GM12864 (cell line): Measurements from ENCODE around the gene ATIC.

ENCODE experiments used
- DNase-seq: peaks from one replicate; pipeline ENCODE4 v3.0.0-alpha.2; 2011; ENCODE audit warnings: low read depth
- H3K4me3 ChIP-seq: 2 replicates; pipeline ENCODE4 v1.5.1; 2011; ENCODE audit warnings: mild to moderate bottlenecking, low read depth, low read length, control low read depth
- CTCF ChIP-seq: IDR thresholded peaks from 2 replicates; pipeline ENCODE4 v1.5.1; 2011; ENCODE audit warnings: low read depth, mild to moderate bottlenecking, moderate library complexity, low read length, control low read depth, inconsistent platforms; ENCODE audit errors: missing control alignments

ATIC gene

GRCh38 chr2:215388002-215388728 lies 76.3 kb downstream of the ATIC start:
- no peak overlapping the region for H3K4me3 ChIP-seq
- DNase-seq: no peak
- no peak for TF ChIP-seq CTCF

- no peak for DNase-seq
- H3K4me3 ChIP-seq: no peak overlapping the region
- no peak for TF ChIP-seq CTCF
Measured at GRCh38 chr2:215390550-215390913, 78.7 kb downstream of the ATIC start.

- no peak overlapping the region for H3K4me3 ChIP-seq
- no peak for DNase-seq
- no peak for TF ChIP-seq CTCF
Measured at GRCh38 chr2:215391531-215391930, 79.7 kb downstream of the ATIC start.

GRCh38 chr2:215392164-215392563 lies 80.3 kb downstream of the ATIC start:
- no peak overlapping the region for H3K4me3 ChIP-seq
- no peak for DNase-seq
- TF ChIP-seq CTCF: no peak

- DNase-seq: no peak
- H3K4me3 ChIP-seq: no peak overlapping the region
- TF ChIP-seq CTCF: no peak
Measured at GRCh38 chr2:215392687-215393270, 80.9 kb downstream of the ATIC start.

GRCh38 chr2:215394102-215394805 lies 82.4 kb downstream of the ATIC start:
- no peak for TF ChIP-seq CTCF
- DNase-seq: no peak
- H3K4me3 ChIP-seq: no peak overlapping the region
